ENCODE measurements around the gene MYO5B.

GRCh38 chr18:49850636-49851035 is 344.3 kb downstream of the MYO5B start:
- no peak for TF ChIP-seq EZH2phosphoT487 (conservative IDR thresholded peaks at IDR 0.05; ENCODE audit: low read length)
- TF ChIP-seq CTCF (IDR thresholded peaks at IDR 0.05; ENCODE audit: insufficient read depth, low read length, poor library complexity, severe bottlenecking): no peak
